Nephron (organoid): ENCODE results near the gene ISG15.

ENCODE experiments used
- H3K27ac Mint-ChIP-seq, 3 experiments: 2 replicates each; pipeline ENCODE4 v1.8.0; 2020; ENCODE audit warnings: mixed read lengths in 3 of 3, mild to moderate bottlenecking in 2 of 3, moderate library complexity in 1 of 3
- H3K27me3 Mint-ChIP-seq: 2 replicates; pipeline ENCODE4 v1.8.0; 2021; ENCODE audit warnings: low read depth, mild to moderate bottlenecking, moderate library complexity, mixed read lengths
- H3K36me3 Mint-ChIP-seq: 2 replicates; pipeline ENCODE4 v1.8.0; 2020; ENCODE audit warnings: low read depth, mixed read lengths
- H3K4me1 Mint-ChIP-seq: 2 replicates; pipeline ENCODE4 v1.8.0; 2020; ENCODE audit warnings: mixed read lengths
- H3K4me3 Mint-ChIP-seq, 3 experiments: 2 replicates each; pipeline ENCODE4 v1.8.0; 2020; ENCODE audit warnings: mild to moderate bottlenecking in 3 of 3, mixed read lengths in 3 of 3, moderate library complexity in 2 of 3
- H3K9me3 Mint-ChIP-seq: 2 replicates; pipeline ENCODE4 v1.8.0; 2020; ENCODE audit warnings: mixed read lengths
- TF ChIP-seq, protein P1 (sequence below), 3 experiments: fragments of 200-600 bp; sonication (generic); IDR thresholded peaks; one replicate each; pipeline ENCODE4 v1.5.0; 2021; ENCODE audit warnings: antibody characterized with exemption in 3 of 3; ENCODE audit not compliant: unreplicated experiment in 3 of 3

Gene ISG15

DNA sequence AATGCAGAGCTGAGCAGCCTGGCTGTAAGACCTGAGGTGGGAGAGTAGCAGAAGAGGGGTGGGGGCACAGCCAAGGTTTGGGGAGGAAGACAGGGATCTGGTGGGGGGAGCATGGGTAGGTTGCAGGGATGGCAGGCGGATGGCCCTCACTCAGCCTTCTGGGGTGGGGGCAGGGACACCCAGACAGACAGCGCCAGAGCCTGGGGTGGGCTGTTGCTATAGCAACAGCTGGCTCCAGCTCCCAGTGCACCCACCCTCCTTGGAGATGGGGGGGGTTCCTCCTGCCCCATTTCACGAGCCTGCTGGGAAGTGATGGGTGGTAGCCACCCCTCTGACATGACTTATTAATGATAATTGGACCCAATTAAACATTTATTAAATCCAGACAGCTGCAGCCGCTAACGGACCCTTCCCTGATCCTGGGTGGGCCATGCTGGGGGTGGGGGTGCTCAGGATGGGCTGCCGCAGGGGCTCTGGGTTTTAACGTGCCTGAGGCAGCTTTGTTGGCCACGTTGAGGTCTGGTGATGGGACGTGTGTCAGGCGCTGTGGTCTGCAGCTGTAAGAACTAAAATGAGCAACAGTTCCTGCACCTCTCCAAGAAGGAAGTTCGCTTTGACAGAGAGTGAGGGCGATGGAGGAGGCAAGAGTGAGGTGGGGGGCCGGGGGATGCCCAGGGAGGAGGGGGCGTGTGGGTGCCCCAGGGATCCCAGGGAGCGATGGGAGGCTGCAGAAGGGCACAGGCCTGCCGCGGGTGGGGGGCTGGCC, 26.0 kb downstream of the ISG15 start:
- Mint-ChIP-seq H3K27me3 (peaks cover 29% of the 10 kb centered on the region), H3K4me3 (peak overlapping the region; percentile 62 to 73 (median 73)), H3K36me3 (peaks cover 14% of the 10 kb centered on the region), H3K4me1 (peaks cover 6% of the 10 kb centered on the region), H3K9me3 (no peaks in the 10 kb centered on the region), H3K27ac (no peak overlapping the region)
- TF ChIP-seq, protein P1, sequence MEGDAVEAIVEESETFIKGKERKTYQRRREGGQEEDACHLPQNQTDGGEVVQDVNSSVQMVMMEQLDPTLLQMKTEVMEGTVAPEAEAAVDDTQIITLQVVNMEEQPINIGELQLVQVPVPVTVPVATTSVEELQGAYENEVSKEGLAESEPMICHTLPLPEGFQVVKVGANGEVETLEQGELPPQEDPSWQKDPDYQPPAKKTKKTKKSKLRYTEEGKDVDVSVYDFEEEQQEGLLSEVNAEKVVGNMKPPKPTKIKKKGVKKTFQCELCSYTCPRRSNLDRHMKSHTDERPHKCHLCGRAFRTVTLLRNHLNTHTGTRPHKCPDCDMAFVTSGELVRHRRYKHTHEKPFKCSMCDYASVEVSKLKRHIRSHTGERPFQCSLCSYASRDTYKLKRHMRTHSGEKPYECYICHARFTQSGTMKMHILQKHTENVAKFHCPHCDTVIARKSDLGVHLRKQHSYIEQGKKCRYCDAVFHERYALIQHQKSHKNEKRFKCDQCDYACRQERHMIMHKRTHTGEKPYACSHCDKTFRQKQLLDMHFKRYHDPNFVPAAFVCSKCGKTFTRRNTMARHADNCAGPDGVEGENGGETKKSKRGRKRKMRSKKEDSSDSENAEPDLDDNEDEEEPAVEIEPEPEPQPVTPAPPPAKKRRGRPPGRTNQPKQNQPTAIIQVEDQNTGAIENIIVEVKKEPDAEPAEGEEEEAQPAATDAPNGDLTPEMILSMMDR (IDR thresholded peaks at IDR 0.05; ENCODE audit: unreplicated experiment in 3 of 3): no peak

DNA sequence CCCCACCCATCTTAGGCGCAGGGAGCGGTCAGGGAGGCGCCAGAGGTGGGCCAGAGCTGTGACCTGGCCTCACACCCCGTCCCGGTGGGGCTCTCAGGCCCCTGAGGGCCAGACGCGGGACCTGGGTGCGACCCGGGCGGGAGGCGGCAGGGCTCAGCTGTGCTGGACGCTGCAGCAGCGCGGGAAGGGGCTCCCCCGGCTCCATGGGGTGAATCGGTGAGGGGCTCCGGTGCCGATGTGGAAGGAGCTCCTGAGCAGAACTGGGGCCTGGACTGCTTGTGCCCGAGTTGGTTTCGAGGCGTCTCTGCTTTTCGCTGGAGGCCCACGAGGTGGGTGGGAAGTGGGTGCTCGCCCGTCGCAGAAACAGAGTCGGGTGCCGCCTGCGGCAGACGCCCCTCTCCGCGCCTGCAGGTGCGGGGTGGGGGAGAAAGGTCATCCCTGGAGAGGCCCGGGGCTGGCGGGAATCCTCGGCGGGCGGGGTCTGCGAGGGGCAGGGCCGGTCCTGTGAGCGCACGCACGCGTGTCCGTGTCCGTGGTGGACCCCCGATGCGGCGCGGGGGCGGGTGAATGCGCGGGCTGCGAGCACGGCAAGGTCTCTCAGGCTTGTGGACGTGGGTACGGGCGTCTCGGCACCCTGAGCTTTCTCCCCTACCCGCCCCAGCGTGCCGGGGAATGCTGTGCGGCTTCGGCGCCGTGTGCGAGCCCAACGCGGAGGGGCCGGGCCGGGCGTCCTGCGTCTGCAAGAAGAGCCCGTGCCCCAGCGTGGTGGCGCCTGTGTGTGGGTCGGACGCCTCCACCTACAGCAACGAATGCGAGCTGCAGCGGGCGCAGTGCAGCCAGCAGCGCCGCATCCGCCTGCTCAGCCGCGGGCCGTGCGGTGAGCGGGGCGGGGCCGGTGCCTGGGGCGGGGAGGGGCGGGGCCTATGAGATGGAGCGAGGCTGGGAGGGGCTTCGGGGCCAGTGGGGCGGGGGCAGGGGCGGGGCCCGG, 27.0 kb downstream of the ISG15 start:
- Mint-ChIP-seq H3K27me3 (peaks cover 29% of the 10 kb centered on the region), H3K9me3 (no peaks in the 10 kb centered on the region), H3K27ac (no peak overlapping the region), H3K4me1 (peaks cover 6% of the 10 kb centered on the region), H3K36me3 (peaks cover 19% of the 10 kb centered on the region), H3K4me3 (peak overlapping the region; percentile 62 to 73 (median 73))
- TF ChIP-seq, protein P1 (IDR thresholded peaks at IDR 0.05; ENCODE audit: unreplicated experiment in 3 of 3): no peak

DNA sequence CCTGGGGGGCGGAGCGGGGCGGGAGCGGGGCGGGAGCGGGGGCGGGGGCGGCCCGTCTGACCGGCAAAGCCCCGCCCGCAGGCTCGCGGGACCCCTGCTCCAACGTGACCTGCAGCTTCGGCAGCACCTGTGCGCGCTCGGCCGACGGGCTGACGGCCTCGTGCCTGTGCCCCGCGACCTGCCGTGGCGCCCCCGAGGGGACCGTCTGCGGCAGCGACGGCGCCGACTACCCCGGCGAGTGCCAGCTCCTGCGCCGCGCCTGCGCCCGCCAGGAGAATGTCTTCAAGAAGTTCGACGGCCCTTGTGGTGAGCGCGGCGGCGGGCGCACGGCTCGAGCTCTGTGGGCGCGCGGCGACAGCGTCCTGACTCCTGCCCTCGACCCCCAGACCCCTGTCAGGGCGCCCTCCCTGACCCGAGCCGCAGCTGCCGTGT, 27.8 kb downstream of the ISG15 start:
- no peaks in the 10 kb centered on the region for H3K9me3 Mint-ChIP-seq
- H3K27ac Mint-ChIP-seq: no peak overlapping the region
- TF ChIP-seq, protein P1 (IDR thresholded peaks at IDR 0.05; ENCODE audit: unreplicated experiment in 3 of 3): no peak
- peaks cover 15% of the 10 kb centered on the region for H3K36me3 Mint-ChIP-seq
- H3K27me3 Mint-ChIP-seq: peaks cover 23% of the 10 kb centered on the region
- peaks cover 6% of the 10 kb centered on the region for H3K4me1 Mint-ChIP-seq
- no peak overlapping the region for H3K4me3 Mint-ChIP-seq

DNA sequence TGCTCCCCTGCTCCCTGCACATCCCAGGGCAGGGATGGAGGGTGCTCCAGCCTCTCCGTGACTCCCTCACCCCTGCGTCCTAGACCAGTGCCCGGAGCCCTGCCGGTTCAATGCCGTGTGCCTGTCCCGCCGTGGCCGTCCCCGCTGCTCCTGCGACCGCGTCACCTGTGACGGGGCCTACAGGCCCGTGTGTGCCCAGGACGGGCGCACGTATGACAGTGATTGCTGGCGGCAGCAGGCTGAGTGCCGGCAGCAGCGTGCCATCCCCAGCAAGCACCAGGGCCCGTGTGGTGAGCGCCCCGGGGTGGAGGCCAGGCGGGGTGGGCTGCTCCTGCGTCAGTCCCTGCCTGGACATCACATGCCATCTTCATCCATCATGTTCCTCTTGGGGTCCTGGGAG, 28.6 kb downstream of the ISG15 start:
- Mint-ChIP-seq H3K9me3 (no peaks in the 10 kb centered on the region), H3K4me3 (no peak overlapping the region), H3K36me3 (peaks cover 14% of the 10 kb centered on the region), H3K27me3 (peaks cover 23% of the 10 kb centered on the region), H3K4me1 (peaks cover 6% of the 10 kb centered on the region), H3K27ac (no peak overlapping the region)
- TF ChIP-seq, protein P1 (IDR thresholded peaks at IDR 0.05; ENCODE audit: unreplicated experiment in 3 of 3): no peak

DNA sequence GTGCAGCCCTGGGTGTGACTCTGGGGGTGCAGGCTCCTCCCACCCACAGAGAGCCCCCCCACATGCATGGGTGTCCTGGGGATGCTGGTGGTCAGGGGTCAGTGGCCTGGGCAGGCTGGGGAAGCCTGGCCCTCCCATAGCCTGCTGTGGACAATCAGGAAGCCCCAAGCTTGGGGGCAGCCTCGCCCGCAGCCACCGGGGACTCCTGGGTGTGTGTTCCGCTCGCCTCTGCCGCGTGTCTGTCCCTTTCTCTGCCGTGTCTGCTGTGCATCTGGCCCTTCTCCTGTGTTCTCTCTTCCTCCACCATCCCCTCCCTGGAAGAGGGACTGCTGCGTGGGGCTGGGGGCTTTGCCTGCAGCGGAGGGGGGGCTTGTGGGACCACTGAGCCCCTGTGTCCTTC, 29.5 kb downstream of the ISG15 start:
- H3K9me3 Mint-ChIP-seq: no peaks in the 10 kb centered on the region
- TF ChIP-seq, protein P1 (IDR thresholded peaks at IDR 0.05; ENCODE audit: unreplicated experiment in 3 of 3): no peak
- H3K4me1 Mint-ChIP-seq: peaks cover 6% of the 10 kb centered on the region
- no peak overlapping the region for H3K27ac Mint-ChIP-seq
- no peak overlapping the region for H3K4me3 Mint-ChIP-seq
- peaks cover 18% of the 10 kb centered on the region for H3K36me3 Mint-ChIP-seq
- peaks cover 18% of the 10 kb centered on the region for H3K27me3 Mint-ChIP-seq
